HG02588 (cell line): ENCODE results near the gene ZNF776.
"Not testable (repeated sequence)": the region's sequence is repeated elsewhere in the genome, so short reads cannot be mapped to it uniquely, and the experiment has no call there.

Source experiments
- ATAC-seq: cut with Tn5 transposase; IDR thresholded peaks from one replicate; pipeline ENCODE4 v1.9.1; 2021; ENCODE audit warnings: mild to moderate bottlenecking, moderate library complexity; ENCODE audit not compliant: unreplicated experiment

The ZNF776 gene

GRCh38 chr19:57746580-57747471 lies at the start of gene ZNF776:
Gene ZNF776, plus strand, starts transcription at chr19:57746815. Its CDS starts 244 bp downstream, at chr19:57747059.
- peak; percentile 97 for ATAC-seq

GRCh38 chr19:57701625-57702024 lies 45.0 kb upstream of the ZNF776 start:
- ATAC-seq: no peak

- no peak for ATAC-seq
Observed at GRCh38 chr19:57706346-57706745, 40.3 kb upstream of the ZNF776 start.

- no peak for ATAC-seq
Observed at GRCh38 chr19:57708641-57709361, 37.8 kb upstream of the ZNF776 start, which contains the start of gene ZNF154. Gene ZNF154, minus strand, starts transcription at chr19:57709204. Its CDS starts 233 bp downstream, at chr19:57708971.

GRCh38 chr19:57709616-57710015 lies 37.0 kb upstream of the ZNF776 start:
- ATAC-seq: no peak

- no peak for ATAC-seq
Observed at GRCh38 chr19:57712222-57712621, 34.4 kb upstream of the ZNF776 start.

- ATAC-seq: no peak
Observed at GRCh38 chr19:57719424-57719823, 27.2 kb upstream of the ZNF776 start.

GRCh38 chr19:57719901-57720519 lies 26.6 kb upstream of the ZNF776 start:
- no peak for ATAC-seq

- no peak for ATAC-seq
Observed at GRCh38 chr19:57720878-57721277, 25.7 kb upstream of the ZNF776 start.

- ATAC-seq: not testable (repeated sequence)
Observed at GRCh38 chr19:57738320-57738719, 8.3 kb upstream of the ZNF776 start.

- not testable (repeated sequence) for ATAC-seq
Observed at GRCh38 chr19:57738770-57739169, 7.8 kb upstream of the ZNF776 start.

- no peak for ATAC-seq
Observed at GRCh38 chr19:57747472-57747807, 825 bp downstream of the ZNF776 start.

- no peak for ATAC-seq
Observed at GRCh38 chr19:57748029-57748428, 1.4 kb downstream of the ZNF776 start.

- no peak for ATAC-seq
Observed at GRCh38 chr19:57754091-57754673, 7.6 kb downstream of the ZNF776 start.

- no peak for ATAC-seq
Observed at GRCh38 chr19:57755031-57755430, 8.4 kb downstream of the ZNF776 start.

- no peak for ATAC-seq
Observed at GRCh38 chr19:57757941-57758340, 11.3 kb downstream of the ZNF776 start.

- no peak for ATAC-seq
Observed at GRCh38 chr19:57759096-57759495, 12.5 kb downstream of the ZNF776 start.

GRCh38 chr19:57769345-57770131 lies 22.9 kb downstream of the ZNF776 start, which contains the start of gene ZNF586:
Gene ZNF586, plus strand, starts transcription at chr19:57769676. Its CDS starts 167 bp downstream, at chr19:57769843.
- peak; percentile 97 for ATAC-seq

- no peak for ATAC-seq
Observed at GRCh38 chr19:57771417-57771816, 24.8 kb downstream of the ZNF776 start.

- ATAC-seq: no peak
Observed at GRCh38 chr19:57773488-57773887, 26.9 kb downstream of the ZNF776 start.
